ENCODE data around the gene SBNO2.

GRCh38 chr19:1130771-1131717, 43.0 kb downstream of the SBNO2 start:
- TF ChIP-seq RARB (CRISPR knock-in tag; IDR thresholded peaks at IDR 0.05) (no peak), ZFP30 (CRISPR knock-in tag; IDR thresholded peaks at IDR 0.05) (no peak), TSHZ2 (CRISPR knock-in tag; IDR thresholded peaks at IDR 0.05) (no peak), PATZ1 (CRISPR knock-in tag; IDR thresholded peaks at IDR 0.05; ENCODE audit: borderline replicate concordance) (no peak), CSRNP3 (CRISPR knock-in tag; IDR thresholded peaks at IDR 0.05) (no peak), ZFP3 (CRISPR knock-in tag; IDR thresholded peaks at IDR 0.05) (no peak), ZC3H10 (CRISPR knock-in tag; IDR thresholded peaks at IDR 0.05) (no peak)
